ENCODE measurements around the gene ITGA11.

GRCh38 chr15:68415501-68416157 lies 16.3 kb downstream of the ITGA11 start:
- TF ChIP-seq CTCF (conservative IDR thresholded peaks at IDR 0.05 in 1 of 2, IDR thresholded peaks at IDR 0.05 in 1 of 2; ENCODE audit: low read depth in 1 of 2, low read length in 2 of 2) (no peak), EZH2 (IDR thresholded peaks at IDR 0.05; ENCODE audit: low read length, missing control alignments) (no peak)

Data from fibroblast of lung (primary cell).